Prostate gland (tissue), 2 donors: ENCODE results near the gene EWSR1.

Experiments
- CTCF ChIP-seq, 4 experiments: fragments of 200-600 bp in 2 of 4; fragments of 450-650 bp in 2 of 4; sonication (generic) in 2 of 4; IDR thresholded peaks; 1 replicate in 3 of 4; 2 replicates in 1 of 4; pipeline ENCODE4 v1.5.1; 2016 to 2019; ENCODE audit warnings: antibody characterized with exemption in 4 of 4, mild to moderate bottlenecking in 2 of 4, moderate library complexity in 2 of 4
- POLR2A ChIP-seq: fragments of 450-650 bp; IDR thresholded peaks from one replicate; pipeline ENCODE4 v1.6.1; 2016; ENCODE audit warnings: antibody characterized with exemption, mild to moderate bottlenecking
- POLR2AphosphoS5 ChIP-seq: sonication (generic); formaldehyde crosslinking; IDR thresholded peaks from one replicate; pipeline ENCODE4 v1.6.1; 2017; ENCODE audit warnings: antibody characterized with exemption

- no peak for TF ChIP-seq CTCF (IDR thresholded peaks at IDR 0.05)
- no peak for TF ChIP-seq POLR2AphosphoS5
- TF ChIP-seq POLR2A = no peak
These were observed 10.3 kb upstream of the EWSR1 start for GRCh38 chr22:29257751-29258181.
